ENCODE results near the gene BCHE. TPM values are rescaled to one million over a fixed set of nuclear protein-coding genes. Genes with fewer than 3 reads are reported as not detected.
"Not testable (repeated sequence)": the region's sequence is repeated elsewhere in the genome, so short reads cannot be mapped to it uniquely, and the experiment has no call there.

BCHE gene
- total and polyA plus RNA-seq, 4 donors, result 0.08 to 4.3 (median 1.1) TPM

DNA sequence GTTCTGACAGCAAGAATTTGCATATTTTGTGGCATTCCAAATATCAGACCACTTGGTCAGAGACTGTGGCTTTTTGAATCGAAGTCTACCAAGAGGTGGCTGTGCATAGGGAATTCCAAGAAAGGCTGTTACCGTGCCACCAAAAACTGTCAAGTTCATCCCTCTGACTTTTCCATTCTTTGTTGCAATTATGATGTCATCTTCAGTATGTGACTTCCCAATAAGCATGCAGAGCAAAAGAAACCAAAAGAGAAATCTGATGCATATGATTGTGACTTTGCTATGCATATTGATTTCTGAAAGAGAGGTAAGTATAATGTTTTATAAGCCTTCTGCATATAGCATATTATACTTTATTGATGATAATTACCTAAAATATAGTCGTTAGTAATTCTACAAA, 6.5 kb downstream of the BCHE start:
- Histone ChIP-seq H3K27ac (ENCODE audit: low read depth in 1 of 2, low read length in 2 of 2) (no peak overlapping the region), H3K4me3 (ENCODE audit: low read length in 2 of 2) (no peak overlapping the region), H3K27me3 (ENCODE audit: control insufficient read depth in 1 of 2, insufficient read depth in 2 of 2, low read length in 1 of 2) (no peaks in the 10 kb centered on the region), H3K36me3 (ENCODE audit: control insufficient read depth in 1 of 2, insufficient read depth in 2 of 2, low read length in 1 of 2) (no peaks in the 10 kb centered on the region), H3K9me3 (ENCODE audit: control insufficient read depth, low read length) (no peaks in the 10 kb centered on the region), H3K4me1 (ENCODE audit: control insufficient read depth in 1 of 2, insufficient read depth in 2 of 2, low read length in 2 of 2) (no peaks in the 10 kb centered on the region)
- ATAC-seq (ENCODE audit: low FRiP score), result no peak
- no peak for DNase-seq
- intact Hi-C loops (cut with DNase I), result no loop called here
- WGBS, 2 donors, result 65 to 76% methylated on average over 3 of the region's 3 CpGs

DNA sequence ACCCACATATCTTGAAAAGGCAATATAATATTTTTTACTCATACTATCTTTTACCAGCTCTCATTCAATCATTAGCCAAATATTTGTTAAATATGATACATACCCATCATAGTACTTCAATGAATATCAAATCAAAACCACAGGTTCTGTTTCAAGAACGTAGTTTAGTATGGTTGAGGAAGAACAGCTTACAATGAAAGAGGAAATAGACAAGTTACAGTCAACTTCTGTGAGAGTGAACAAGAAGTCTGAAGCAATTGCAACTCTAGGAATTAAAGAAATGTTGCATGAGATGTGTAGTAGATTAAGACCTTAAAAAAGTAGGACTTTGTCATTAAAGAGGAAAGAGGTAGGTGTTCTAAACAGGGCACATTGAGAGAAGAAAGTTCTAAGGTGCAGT, 9.3 kb downstream of the BCHE start:
- Histone ChIP-seq H3K27me3 (ENCODE audit: control insufficient read depth in 1 of 2, insufficient read depth in 2 of 2, low read length in 1 of 2) (no peaks in the 10 kb centered on the region), H3K9me3 (ENCODE audit: control insufficient read depth, low read length) (no peaks in the 10 kb centered on the region), H3K27ac (ENCODE audit: low read depth in 1 of 2, low read length in 2 of 2) (no peak overlapping the region), H3K4me3 (ENCODE audit: low read length in 2 of 2) (no peak overlapping the region), H3K4me1 (ENCODE audit: control insufficient read depth in 1 of 2, insufficient read depth in 2 of 2, low read length in 2 of 2) (no peaks in the 10 kb centered on the region), H3K36me3 (ENCODE audit: control insufficient read depth in 1 of 2, insufficient read depth in 2 of 2, low read length in 1 of 2) (no peaks in the 10 kb centered on the region)
- DNase-seq, result no peak
- WGBS, 2 donors, result 45 to 61% methylated on average over 1 of the region's 1 CpG
- ATAC-seq (ENCODE audit: low FRiP score), result no peak
- intact Hi-C loops (cut with DNase I), result no loop called here

DNA sequence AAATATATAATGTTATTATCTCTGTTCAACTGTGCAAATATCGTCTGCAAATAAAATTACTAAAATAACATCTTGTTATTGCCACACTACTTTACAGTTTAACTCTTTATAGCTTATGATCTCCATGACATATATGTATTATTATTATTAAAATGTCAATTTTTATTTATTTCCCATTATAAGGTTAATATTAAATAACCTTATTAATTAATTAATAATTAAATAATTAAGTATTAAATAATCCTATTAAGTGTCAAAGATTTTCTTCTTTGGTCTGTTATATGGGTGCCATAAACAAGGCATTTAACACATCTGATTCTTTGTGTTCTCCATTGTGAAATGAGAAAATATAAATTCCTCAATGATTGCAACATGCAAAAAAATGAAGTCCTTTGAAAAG, 10.0 kb downstream of the BCHE start:
- H3K27ac ChIP-seq (ENCODE audit: low read depth in 1 of 2, low read length in 2 of 2), result no peak overlapping the region
- no peaks in the 10 kb centered on the region for H3K4me1 ChIP-seq (ENCODE audit: control insufficient read depth in 1 of 2, insufficient read depth in 2 of 2, low read length in 2 of 2)
- no peak overlapping the region for H3K4me3 ChIP-seq (ENCODE audit: low read length in 2 of 2)
- intact Hi-C loops (cut with DNase I), result no loop called here
- H3K9me3 ChIP-seq (ENCODE audit: control insufficient read depth, low read length), result no peaks in the 10 kb centered on the region
- H3K27me3 ChIP-seq (ENCODE audit: control insufficient read depth in 1 of 2, insufficient read depth in 2 of 2, low read length in 1 of 2), result no peaks in the 10 kb centered on the region
- no peak for DNase-seq
- ATAC-seq (ENCODE audit: low FRiP score), result no peak
- 52 to 70% methylated on average over 1 of the region's 1 CpG for WGBS, 2 donors
- H3K36me3 ChIP-seq (ENCODE audit: control insufficient read depth in 1 of 2, insufficient read depth in 2 of 2, low read length in 1 of 2), result no peaks in the 10 kb centered on the region

DNA sequence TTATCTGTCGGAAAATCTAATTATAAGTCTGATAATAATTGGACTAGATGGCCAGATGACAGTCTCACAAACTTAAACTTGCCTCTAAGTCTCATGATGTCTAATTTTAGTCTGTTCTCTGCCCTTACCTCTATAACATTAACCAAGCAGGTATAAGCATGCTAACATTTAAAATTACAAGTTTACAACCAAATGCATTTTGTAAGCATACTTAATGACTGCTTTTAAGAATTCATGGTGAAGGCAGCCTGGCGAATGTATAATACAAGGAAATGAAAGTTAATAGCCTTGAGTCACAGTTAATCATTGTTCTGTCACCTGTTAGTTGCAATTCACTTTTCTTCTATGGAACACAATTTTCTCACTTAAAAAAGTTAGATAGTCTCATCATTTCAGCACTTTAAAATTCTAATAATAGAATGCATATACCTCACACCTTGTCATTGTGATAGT, 16.5 kb downstream of the BCHE start:
- Histone ChIP-seq H3K4me1 (ENCODE audit: control insufficient read depth in 1 of 2, insufficient read depth in 2 of 2, low read length in 2 of 2) (no peaks in the 10 kb centered on the region), H3K27ac (ENCODE audit: low read depth in 1 of 2, low read length in 2 of 2) (no peak overlapping the region), H3K9me3 (ENCODE audit: control insufficient read depth, low read length) (no peaks in the 10 kb centered on the region), H3K36me3 (ENCODE audit: control insufficient read depth in 1 of 2, insufficient read depth in 2 of 2, low read length in 1 of 2) (no peaks in the 10 kb centered on the region), H3K27me3 (ENCODE audit: control insufficient read depth in 1 of 2, insufficient read depth in 2 of 2, low read length in 1 of 2) (no peaks in the 10 kb centered on the region), H3K4me3 (ENCODE audit: low read length in 2 of 2) (no peak overlapping the region)
- no peak for ATAC-seq (ENCODE audit: low FRiP score)
- intact Hi-C loops (cut with DNase I), result no loop called here
- DNase-seq, result no peak
- WGBS, 2 donors, result 44 to 49% methylated on average over 2 of the region's 2 CpGs

DNA sequence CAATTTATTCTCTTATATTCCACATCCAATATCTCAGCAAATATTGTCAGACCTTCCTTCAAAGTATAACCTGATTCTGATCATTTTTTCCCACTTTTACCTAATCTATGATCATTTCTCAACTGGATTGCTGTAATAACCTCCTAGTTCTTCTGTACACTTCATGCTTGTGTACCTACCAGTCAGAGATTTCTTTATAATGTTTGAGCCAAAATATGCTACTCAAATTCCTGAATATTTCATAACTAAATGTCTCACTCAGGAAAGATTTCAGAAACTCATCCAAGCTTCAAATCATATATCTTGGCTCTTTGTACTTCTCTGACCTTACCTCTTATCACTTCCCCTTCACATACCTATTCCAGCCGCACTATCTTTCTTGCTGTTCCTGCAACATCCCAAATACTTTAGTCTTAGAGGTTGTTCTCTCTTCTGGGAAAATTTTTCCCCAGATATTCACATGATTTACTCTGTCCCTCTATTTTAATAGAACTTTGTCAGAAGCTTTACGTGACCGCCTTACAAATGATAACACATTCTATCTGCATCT, 20.0 kb downstream of the BCHE start:
- Histone ChIP-seq H3K9me3 (ENCODE audit: control insufficient read depth, low read length) (no peaks in the 10 kb centered on the region), H3K4me1 (ENCODE audit: control insufficient read depth in 1 of 2, insufficient read depth in 2 of 2, low read length in 2 of 2) (no peaks in the 10 kb centered on the region), H3K36me3 (ENCODE audit: control insufficient read depth in 1 of 2, insufficient read depth in 2 of 2, low read length in 1 of 2) (no peaks in the 10 kb centered on the region), H3K27ac (ENCODE audit: low read depth in 1 of 2, low read length in 2 of 2) (no peak overlapping the region), H3K27me3 (ENCODE audit: control insufficient read depth in 1 of 2, insufficient read depth in 2 of 2, low read length in 1 of 2) (no peaks in the 10 kb centered on the region), H3K4me3 (ENCODE audit: low read length in 2 of 2) (no peak overlapping the region)
- ATAC-seq (ENCODE audit: low FRiP score), result no peak
- WGBS, 2 donors, result 90 to 95% methylated on average over 3 of the region's 3 CpGs
- intact Hi-C loops (cut with DNase I), result no loop called here
- no peak for DNase-seq

DNA sequence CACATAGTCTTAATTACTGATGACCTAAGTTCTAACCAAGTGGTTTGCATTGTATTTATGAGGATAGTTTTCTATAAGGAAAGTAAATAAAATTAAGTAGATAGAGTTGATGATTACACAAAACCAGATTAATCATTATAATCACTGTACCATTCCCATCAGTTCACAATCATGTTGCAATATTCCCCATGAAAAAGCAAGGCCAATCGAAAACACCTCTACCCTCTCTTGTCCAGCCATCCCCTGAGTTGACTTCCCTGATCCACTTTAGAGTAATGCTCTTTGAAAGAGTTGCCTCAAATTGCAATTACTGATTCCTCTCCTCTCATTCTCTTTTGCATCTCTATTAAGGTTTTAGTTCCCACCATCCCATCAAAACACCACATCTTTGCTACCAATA, 21.0 kb downstream of the BCHE start:
- intact Hi-C loops (cut with DNase I), result no loop called here
- Histone ChIP-seq H3K27ac (ENCODE audit: low read depth in 1 of 2, low read length in 2 of 2) (no peak overlapping the region), H3K9me3 (ENCODE audit: control insufficient read depth, low read length) (no peaks in the 10 kb centered on the region), H3K4me1 (ENCODE audit: control insufficient read depth in 1 of 2, insufficient read depth in 2 of 2, low read length in 2 of 2) (no peaks in the 10 kb centered on the region), H3K27me3 (ENCODE audit: control insufficient read depth in 1 of 2, insufficient read depth in 2 of 2, low read length in 1 of 2) (no peaks in the 10 kb centered on the region), H3K36me3 (ENCODE audit: control insufficient read depth in 1 of 2, insufficient read depth in 2 of 2, low read length in 1 of 2) (no peaks in the 10 kb centered on the region), H3K4me3 (ENCODE audit: low read length in 2 of 2) (no peak overlapping the region)
- DNase-seq (no peak), ATAC-seq (ENCODE audit: low FRiP score) (no peak)
- WGBS, 2 donors, result 89 to 92% methylated on average over 1 of the region's 1 CpG

DNA sequence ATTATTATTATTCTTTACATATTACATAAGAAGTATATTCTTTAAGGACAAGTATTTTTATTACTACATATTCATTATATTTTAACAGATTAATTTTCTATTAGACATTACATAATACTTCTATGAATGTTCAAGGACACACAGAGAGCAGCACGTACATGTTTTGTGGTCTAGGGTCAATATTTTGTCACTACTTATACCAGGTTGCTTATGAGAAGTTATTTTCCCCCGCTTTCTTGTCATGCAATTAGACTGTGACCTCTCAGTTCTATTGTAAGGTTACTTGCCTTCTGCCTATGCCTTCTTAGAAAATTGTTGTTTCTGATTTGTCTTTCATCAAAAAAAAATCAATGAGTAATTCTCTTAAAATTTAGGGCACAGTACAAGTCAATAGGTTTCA, 21.5 kb downstream of the BCHE start:
- no peaks in the 10 kb centered on the region for H3K36me3 ChIP-seq (ENCODE audit: control insufficient read depth in 1 of 2, insufficient read depth in 2 of 2, low read length in 1 of 2)
- no peak overlapping the region for H3K27ac ChIP-seq (ENCODE audit: low read depth in 1 of 2, low read length in 2 of 2)
- DNase-seq (no peak), ATAC-seq (ENCODE audit: low FRiP score) (no peak)
- intact Hi-C loops (cut with DNase I), result no loop called here
- no peaks in the 10 kb centered on the region for H3K9me3 ChIP-seq (ENCODE audit: control insufficient read depth, low read length)
- H3K4me1 ChIP-seq (ENCODE audit: control insufficient read depth in 1 of 2, insufficient read depth in 2 of 2, low read length in 2 of 2), result no peaks in the 10 kb centered on the region
- 91 to 93% methylated on average over 2 of the region's 2 CpGs for WGBS, 2 donors
- no peaks in the 10 kb centered on the region for H3K27me3 ChIP-seq (ENCODE audit: control insufficient read depth in 1 of 2, insufficient read depth in 2 of 2, low read length in 1 of 2)
- no peak overlapping the region for H3K4me3 ChIP-seq (ENCODE audit: low read length in 2 of 2)

DNA sequence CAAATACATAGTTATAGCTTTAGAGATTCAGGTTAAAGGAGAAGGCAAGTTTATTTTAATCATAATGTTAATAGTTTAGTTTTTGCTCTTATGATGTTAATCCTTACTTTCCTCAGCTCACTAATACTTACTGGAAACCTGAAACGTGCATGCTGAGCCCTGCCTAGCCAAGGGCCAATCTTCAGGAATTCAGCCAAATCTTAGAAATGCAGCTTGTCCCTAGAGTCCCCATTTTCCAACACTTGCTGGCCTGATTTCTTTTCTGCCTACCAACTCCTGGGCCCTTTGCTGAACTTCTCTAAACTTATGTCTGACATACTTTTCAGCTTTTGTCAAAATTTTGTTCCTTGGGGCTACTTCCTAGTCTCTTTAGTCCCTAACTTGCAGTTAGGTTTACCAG, 22.8 kb downstream of the BCHE start:
- ATAC-seq (ENCODE audit: low FRiP score), result no peak
- H3K4me1 ChIP-seq (ENCODE audit: control insufficient read depth in 1 of 2, insufficient read depth in 2 of 2, low read length in 2 of 2), result no peaks in the 10 kb centered on the region
- no peak overlapping the region for H3K27ac ChIP-seq (ENCODE audit: low read depth in 1 of 2, low read length in 2 of 2)
- no peak for DNase-seq
- no peak overlapping the region for H3K4me3 ChIP-seq (ENCODE audit: low read length in 2 of 2)
- no peaks in the 10 kb centered on the region for H3K27me3 ChIP-seq (ENCODE audit: control insufficient read depth in 1 of 2, insufficient read depth in 2 of 2, low read length in 1 of 2)
- intact Hi-C loops (cut with DNase I), result no loop called here
- 0 to 2% methylated on average over 1 of the region's 1 CpG for WGBS, 2 donors
- H3K9me3 ChIP-seq (ENCODE audit: control insufficient read depth, low read length), result no peaks in the 10 kb centered on the region
- no peaks in the 10 kb centered on the region for H3K36me3 ChIP-seq (ENCODE audit: control insufficient read depth in 1 of 2, insufficient read depth in 2 of 2, low read length in 1 of 2)

DNA sequence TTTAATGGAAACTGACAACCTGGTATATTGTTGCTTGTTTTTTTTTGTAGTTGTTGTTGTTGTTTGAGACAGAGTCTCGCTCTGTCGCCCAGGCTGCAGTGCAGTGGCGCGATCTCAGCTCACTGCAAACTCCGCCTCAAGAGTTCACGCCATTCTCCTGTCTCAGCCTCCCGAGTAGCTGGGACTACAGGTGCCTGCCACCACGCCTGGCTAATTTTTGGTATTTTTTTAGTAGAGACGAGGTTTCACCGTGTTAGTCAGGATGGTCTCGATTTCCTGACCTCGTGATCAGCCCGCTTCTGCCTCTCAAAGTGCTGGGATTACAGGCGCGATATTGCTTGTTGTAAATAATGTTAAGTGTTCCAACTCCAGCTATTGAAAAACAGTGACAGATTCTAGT, 29.3 kb downstream of the BCHE start:
- H3K27ac ChIP-seq (ENCODE audit: low read depth in 1 of 2, low read length in 2 of 2); ATAC-seq (ENCODE audit: low FRiP score); H3K27me3 ChIP-seq (ENCODE audit: control insufficient read depth in 1 of 2, insufficient read depth in 2 of 2, low read length in 1 of 2); H3K4me3 ChIP-seq (ENCODE audit: low read length in 2 of 2); H3K36me3 ChIP-seq (ENCODE audit: control insufficient read depth in 1 of 2, insufficient read depth in 2 of 2, low read length in 1 of 2); H3K4me1 ChIP-seq (ENCODE audit: control insufficient read depth in 1 of 2, insufficient read depth in 2 of 2, low read length in 2 of 2); H3K9me3 ChIP-seq (ENCODE audit: control insufficient read depth, low read length); DNase-seq; intact Hi-C loops (cut with DNase I): not testable (repeated sequence)
- WGBS, 2 donors, result 97 to 98% methylated on average over 15 of the region's 15 CpGs
